ENCODE data around the gene ACY1. TPM values are rescaled to one million over a fixed set of nuclear protein-coding genes. Genes with fewer than 3 reads are reported as not detected.

ACY1 gene
- polyA plus RNA-seq, 1 donor (not counting 4 experiments of a cell fraction or from before 2014, with no cell fraction given) = 71.8 TPM

GRCh38 chr3:51941463-51941797, 41.9 kb upstream of the ACY1 start:
- FAIRE-seq (no peak), DNase-seq (ENCODE audit: low read depth, low spot score) (no peak)
- peak overlapping the region; percentile 88 for H3K9ac ChIP-seq (ENCODE audit: control insufficient read depth, extremely low read depth, insufficient read depth, low read length)
- H3K36me3 ChIP-seq (ENCODE audit: control insufficient read depth in 2 of 2, extremely low read depth in 1 of 2, insufficient read depth in 2 of 2, low read length in 2 of 2) = peaks cover 21% of the 10 kb centered on the region in 2 experiments
- TF ChIP-seq CTCF (optimal IDR thresholded peaks at IDR 0.05 in 1 of 3, IDR thresholded peaks at IDR 0.05 in 1 of 3, conservative IDR thresholded peaks at IDR 0.05 in 1 of 3; ENCODE audit: extremely low read depth in 1 of 3, insufficient read depth in 2 of 3, low read length in 3 of 3) (no peak), EZH2 (IDR thresholded peaks at IDR 0.05; ENCODE audit: low read length) (no peak)
- dilution Hi-C loops (cut with MboI; ENCODE audit: extremely low pct_ligation_motif_present, low sequenced_read_pairs) = no loop called here
- H2AFZ ChIP-seq (ENCODE audit: control insufficient read depth, low read length) = peak overlapping the region; percentile 23
- H3K79me2 ChIP-seq (ENCODE audit: control insufficient read depth, insufficient read depth, low read length) = peaks cover 30% of the 10 kb centered on the region
- H3K4me2 ChIP-seq (ENCODE audit: control insufficient read depth, extremely low read depth, insufficient read depth, low read depth, low read length) = peak overlapping the region; percentile 97
- peaks cover 22% of the 10 kb centered on the region for H3K4me1 ChIP-seq (ENCODE audit: control insufficient read depth, extremely low read depth, insufficient read depth, low read length)
- H3K4me3 ChIP-seq (ENCODE audit: control insufficient read depth in 2 of 3, extremely low read depth in 1 of 3, insufficient read depth in 2 of 3, low read depth in 1 of 3, low read length in 3 of 3) = peak overlapping the region; percentile 91 to 97 (median 94)
- H4K20me1 ChIP-seq (ENCODE audit: control insufficient read depth, extremely low read depth, insufficient read depth, low read length) = peaks cover 2% of the 10 kb centered on the region
- no peaks in the 10 kb centered on the region for H3K27me3 ChIP-seq (ENCODE audit: control insufficient read depth, extremely low read depth, insufficient read depth, low read length)
- H3K9me1 ChIP-seq (ENCODE audit: control insufficient read depth, extremely low read depth, insufficient read depth, low read length) = peaks cover 2% of the 10 kb centered on the region
- H3K27ac ChIP-seq (ENCODE audit: control insufficient read depth, insufficient read depth, low read length) = peak overlapping the region; percentile 66
- H3K9me3 ChIP-seq (ENCODE audit: control insufficient read depth, low read depth, low read length) = no peaks in the 10 kb centered on the region

- peak; percentile 93 for FAIRE-seq
- dilution Hi-C loops (cut with MboI; ENCODE audit: extremely low pct_ligation_motif_present, low sequenced_read_pairs) = no loop called here
- H3K27me3 ChIP-seq (ENCODE audit: control insufficient read depth, extremely low read depth, insufficient read depth, low read length) = no peaks in the 10 kb centered on the region
These were observed 41.3 kb upstream of the ACY1 start, which contains the start of the genes PARP3 and RRP9 for GRCh38 chr3:51941798-51942602. TSS of gene PARP3 (plus strand) at chr3:51942363. CDS start at chr3:51943356, 993 bp downstream. TSS of gene RRP9 (minus strand) at chr3:51941904. CDS start at chr3:51941867, 37 bp downstream.

More at GRCh38 chr3:51941798-51942602, 41.3 kb upstream of the ACY1 start, which contains the start of the genes PARP3 and RRP9:
- no peak for TF ChIP-seq EZH2 (IDR thresholded peaks at IDR 0.05; ENCODE audit: low read length)
- peak; percentile 96 to 100 (median 97) for TF ChIP-seq CTCF (optimal IDR thresholded peaks at IDR 0.05 in 1 of 3, IDR thresholded peaks at IDR 0.05 in 1 of 3, conservative IDR thresholded peaks at IDR 0.05 in 1 of 3; ENCODE audit: extremely low read depth in 1 of 3, insufficient read depth in 2 of 3, low read length in 3 of 3)
- Histone ChIP-seq H4K20me1 (ENCODE audit: control insufficient read depth, extremely low read depth, insufficient read depth, low read length) (peaks cover 2% of the 10 kb centered on the region), H3K27ac (ENCODE audit: control insufficient read depth, insufficient read depth, low read length) (peak within 1 kb of the TSS; percentile 74), H3K9ac (ENCODE audit: control insufficient read depth, extremely low read depth, insufficient read depth, low read length) (peak within 1 kb of the TSS; percentile 88), H3K4me2 (ENCODE audit: control insufficient read depth, extremely low read depth, insufficient read depth, low read depth, low read length) (peak within 1 kb of the TSS; percentile 97), H3K36me3 (ENCODE audit: control insufficient read depth in 2 of 2, extremely low read depth in 1 of 2, insufficient read depth in 2 of 2, low read length in 2 of 2) (peaks cover 16 to 18% of the 10 kb centered on the region in 2 experiments), H3K4me1 (ENCODE audit: control insufficient read depth, extremely low read depth, insufficient read depth, low read length) (peaks cover 22% of the 10 kb centered on the region), H3K9me1 (ENCODE audit: control insufficient read depth, extremely low read depth, insufficient read depth, low read length) (peaks cover 2% of the 10 kb centered on the region), H2AFZ (ENCODE audit: control insufficient read depth, low read length) (peak within 1 kb of the TSS; percentile 92), H3K4me3 (ENCODE audit: control insufficient read depth in 2 of 3, extremely low read depth in 1 of 3, insufficient read depth in 2 of 3, low read depth in 1 of 3, low read length in 3 of 3) (peak within 1 kb of the TSS; percentile 91 to 97 (median 94)), H3K79me2 (ENCODE audit: control insufficient read depth, insufficient read depth, low read length) (peaks cover 30% of the 10 kb centered on the region), H3K9me3 (ENCODE audit: control insufficient read depth, low read depth, low read length) (no peaks in the 10 kb centered on the region)
- DNase-seq (ENCODE audit: low read depth, low spot score) = peak; percentile 99
